ENCODE measurements around the gene NXNL1.
"Not testable (repeated sequence)": the region's sequence is repeated elsewhere in the genome, so short reads cannot be mapped to it uniquely, and the experiment has no call there.

The NXNL1 gene

GRCh38 chr19:17460372-17461230 lies at the start of gene NXNL1:
Gene NXNL1, minus strand, starts transcription at chr19:17460926. Its CDS starts 57 bp downstream, at chr19:17460869.
- no peak for DNase-seq

DNA sequence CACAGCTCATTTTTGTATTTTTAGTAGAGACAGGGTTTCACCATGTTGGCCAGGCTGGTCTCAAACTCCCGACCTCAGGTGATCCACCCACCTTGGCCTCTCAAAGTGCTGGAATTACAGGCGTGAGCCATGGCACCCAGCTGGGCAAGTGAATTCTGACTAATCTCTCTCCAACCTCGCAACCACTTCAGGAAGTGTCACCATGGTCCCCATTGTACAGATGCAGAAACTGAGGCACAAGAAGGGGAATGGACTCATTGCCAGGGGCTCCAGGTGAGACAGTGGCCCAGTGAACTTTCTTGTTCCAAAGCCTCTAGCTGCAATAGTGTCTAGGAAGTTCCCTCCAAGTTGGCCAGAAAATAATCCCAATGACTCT lies 47.8 kb upstream of the NXNL1 start:
- not testable (repeated sequence) for DNase-seq

DNA sequence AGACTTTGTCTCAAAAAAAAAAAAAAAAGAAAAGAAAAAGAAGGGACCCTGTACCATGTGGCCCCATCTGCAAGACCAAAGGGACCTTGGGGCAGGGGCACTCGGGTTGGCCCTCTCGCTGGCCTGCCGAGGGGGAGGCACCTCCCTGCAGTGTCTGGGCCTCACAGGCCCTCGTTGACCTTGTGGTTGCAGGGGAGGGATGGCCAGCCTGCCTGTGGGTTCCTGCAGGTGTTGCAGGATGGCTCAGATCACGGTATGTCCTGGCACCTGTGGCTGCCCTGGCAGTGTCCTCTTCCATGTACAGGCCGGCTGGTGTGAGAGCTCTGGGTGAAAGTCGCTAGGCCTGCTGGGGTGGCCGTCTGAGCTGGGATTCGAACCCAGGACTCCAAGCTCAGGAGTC lies 46.0 kb upstream of the NXNL1 start:
- no peak for DNase-seq

DNA sequence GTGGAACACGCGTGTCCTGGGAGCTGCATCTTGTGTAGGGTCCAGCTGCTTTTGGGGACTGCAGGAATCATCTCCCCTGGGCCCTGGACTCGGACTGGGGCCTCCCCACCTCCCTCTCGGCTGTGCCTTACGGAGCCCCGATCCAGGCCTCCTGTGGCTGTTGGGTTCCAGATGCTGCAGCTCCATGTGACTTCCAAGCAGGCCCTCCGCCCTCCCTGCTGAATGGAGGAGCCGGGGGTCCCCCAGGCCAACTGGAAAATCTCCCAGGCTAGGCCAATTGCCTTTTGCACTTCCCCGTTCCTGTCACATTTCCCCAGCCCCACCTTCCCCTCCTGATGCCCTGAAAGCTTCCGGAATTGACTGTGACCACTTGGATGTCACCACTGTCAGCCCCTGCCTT lies 44.5 kb upstream of the NXNL1 start:
- no peak for DNase-seq

DNA sequence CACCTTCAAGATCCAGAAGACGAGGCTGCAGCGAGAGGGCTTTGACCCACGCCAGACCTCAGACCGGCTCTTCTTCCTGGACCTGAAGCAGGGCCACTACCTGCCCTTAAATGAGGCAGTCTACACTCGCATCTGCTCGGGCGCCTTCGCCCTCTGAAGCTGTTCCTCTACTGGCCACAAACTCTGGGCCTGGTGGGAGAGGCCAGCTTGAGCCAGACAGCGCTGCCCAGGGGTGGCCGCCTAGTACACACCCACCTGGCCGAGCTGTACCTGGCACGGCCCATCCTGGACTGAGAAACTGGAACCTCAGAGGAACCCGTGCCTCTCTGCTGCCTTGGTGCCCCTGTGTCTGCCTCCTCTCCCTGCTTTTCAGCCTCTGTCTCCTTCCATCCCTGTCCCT lies 43.7 kb upstream of the NXNL1 start:
- no peak for DNase-seq

GRCh38 chr19:17504030-17504429 lies 43.3 kb upstream of the NXNL1 start:
- no peak for DNase-seq

DNA sequence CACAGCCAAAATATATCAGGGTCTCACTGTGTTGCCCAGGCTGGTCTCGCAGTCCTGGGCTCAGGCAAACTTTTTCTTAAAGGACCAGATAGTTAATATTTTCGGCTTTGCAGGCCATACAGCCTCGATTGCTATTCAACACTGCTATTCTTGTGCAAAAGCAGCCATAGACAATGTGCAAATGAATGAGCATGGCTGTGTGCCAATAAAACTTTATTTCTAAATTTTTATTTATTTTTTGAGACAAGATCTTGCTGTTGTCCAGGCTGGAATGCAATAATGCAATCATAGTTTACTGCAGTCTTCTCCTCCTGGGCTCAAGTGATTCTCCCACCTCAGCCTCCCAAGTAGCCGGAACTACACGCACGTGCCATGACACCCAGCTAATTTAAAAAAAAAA lies 42.5 kb upstream of the NXNL1 start:
- no peak for DNase-seq

DNA sequence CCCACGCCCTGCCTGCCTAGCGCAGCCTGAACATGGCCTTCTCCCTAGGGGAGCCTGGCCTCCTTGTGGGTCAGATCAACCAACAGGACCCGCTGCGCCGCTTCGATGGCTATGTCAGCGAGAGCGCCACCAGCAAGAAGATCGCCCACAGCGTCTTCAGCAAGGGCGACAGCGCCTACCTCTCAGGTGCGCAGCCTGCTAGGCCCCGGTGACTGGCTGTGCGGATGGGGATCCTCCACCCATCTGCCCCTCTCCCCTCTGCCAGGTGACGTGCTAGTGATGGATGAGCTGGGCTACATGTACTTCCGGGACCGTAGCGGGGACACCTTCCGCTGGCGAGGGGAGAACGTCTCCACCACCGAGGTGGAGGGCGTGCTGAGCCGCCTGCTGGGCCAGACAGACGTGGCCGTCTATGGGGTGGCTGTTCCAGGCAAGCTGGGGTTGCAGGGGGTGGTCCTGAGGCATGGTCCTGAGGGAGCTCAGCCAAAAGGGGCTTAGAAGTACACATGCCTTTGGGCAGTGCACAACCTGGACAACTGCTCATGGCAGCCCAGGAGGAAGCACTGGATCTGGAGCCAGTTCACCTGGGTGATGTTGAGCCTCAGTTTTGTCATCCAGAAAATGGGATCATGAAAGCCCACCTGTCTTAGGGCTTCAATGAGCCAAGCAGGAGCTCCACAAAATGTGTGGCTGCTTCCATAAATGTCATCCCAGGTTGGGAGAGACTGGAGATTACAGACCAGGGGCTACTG lies 39.9 kb upstream of the NXNL1 start:
- DNase-seq: no peak

GRCh38 chr19:17499648-17500446 lies 39.1 kb upstream of the NXNL1 start:
- DNase-seq: no peak

DNA sequence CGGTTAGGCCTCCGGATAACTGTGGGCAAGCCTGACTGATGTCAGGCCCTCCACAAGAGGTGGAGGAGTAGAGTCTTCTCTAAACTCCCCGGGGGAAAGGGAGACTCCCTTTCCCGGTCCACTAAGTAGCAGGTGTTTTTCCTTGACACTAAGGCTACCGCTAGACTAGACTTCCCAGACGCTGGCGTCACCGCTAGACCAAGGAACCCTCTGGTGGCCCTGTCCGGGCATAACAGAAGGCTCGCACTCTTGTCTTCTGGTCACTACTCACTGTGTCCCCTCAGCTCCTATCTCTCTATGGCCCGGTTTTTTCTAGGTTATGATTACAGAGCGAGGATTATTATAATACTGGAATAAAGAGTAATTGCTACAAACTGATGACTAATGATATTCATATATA lies 38.3 kb upstream of the NXNL1 start:
- DNase-seq: not testable (repeated sequence)

- DNase-seq: no peak
Observed at GRCh38 chr19:17497149-17497798, 36.5 kb upstream of the NXNL1 start.

DNA sequence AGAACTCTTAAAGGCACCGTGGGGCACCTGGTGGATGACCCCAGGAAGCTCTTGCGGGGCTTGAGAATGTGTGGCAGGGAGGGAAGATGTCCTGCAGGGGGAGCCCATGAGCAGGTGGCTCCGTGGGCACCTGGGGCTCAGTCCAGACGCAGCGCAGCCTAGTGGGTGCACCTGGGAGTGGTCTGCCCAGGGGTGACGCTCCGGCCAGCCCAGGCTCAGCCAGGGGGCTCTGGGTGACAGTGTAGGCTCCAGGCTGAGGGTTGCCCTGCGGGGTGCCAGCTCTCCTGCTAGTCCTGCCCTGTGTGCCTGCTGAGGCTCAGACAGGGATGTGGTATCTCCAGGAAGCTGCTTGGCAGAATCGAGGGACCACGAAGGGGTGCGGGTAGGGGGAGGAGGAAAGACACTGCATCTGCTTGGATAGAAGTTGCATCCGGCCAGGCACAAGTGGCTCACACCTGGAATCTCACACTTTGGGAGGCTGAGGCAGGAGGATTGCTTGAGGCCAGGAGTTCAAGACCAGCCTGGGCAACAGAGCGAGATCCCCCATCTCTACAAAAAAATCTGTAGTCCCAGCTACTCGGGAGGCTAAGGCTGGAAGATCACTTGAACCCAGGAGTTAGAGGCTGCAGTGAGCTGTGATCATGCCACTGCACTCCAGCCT lies 35.7 kb upstream of the NXNL1 start:
- peak in 1 of 2 experiments; percentile 75 for DNase-seq

DNA sequence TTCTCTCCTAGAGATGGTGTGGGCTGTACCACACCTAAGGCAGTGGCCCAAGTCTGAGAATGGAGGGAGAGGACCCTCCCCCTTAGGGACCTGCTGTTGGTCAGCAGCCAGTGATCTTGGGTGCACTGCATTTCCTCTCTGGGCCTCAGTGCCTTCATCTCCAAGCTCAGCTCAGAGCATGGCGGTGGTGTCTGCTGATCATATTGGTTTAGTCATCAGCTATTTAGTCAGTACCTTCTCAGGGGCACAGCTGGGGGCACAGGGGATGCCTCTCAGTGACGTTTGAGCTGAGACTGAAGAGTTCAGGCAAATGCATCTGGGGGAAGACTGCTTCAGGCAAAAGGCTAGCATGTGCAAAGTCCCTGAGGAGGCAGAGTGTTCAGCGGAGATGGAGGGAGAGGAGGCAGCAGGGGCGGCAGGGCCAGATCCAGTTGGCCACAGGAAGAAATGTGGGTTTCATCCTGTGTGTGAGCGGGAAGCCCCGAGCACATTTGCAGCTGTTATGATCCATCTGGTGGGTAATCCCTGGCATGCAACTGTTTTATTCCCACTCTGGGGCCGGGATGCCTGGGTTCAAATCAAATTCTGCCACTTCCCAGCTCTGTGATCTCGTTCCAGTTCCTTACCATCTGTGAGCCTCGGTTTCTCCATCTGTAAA lies 35.0 kb upstream of the NXNL1 start:
- no peak for DNase-seq

DNA sequence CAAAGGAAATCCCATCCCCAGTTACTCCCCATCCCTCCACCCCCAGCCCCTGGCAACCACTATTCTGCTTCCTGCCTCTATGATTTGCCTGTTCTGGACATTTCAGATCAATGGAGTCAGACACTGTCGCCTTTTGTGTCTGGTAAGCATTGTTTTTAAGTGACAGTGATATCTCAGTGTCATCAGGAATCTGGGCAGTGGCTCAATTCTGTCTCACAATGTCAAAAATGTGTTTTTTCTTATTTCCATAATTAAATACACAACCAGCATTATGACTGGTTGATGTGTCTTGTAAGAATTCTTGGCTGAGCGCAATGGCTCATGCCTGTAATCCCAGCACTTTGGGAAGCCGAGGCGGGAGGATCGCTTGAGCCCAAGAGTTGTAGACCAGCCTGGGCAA lies 30.6 kb upstream of the NXNL1 start:
- no peak for DNase-seq

GRCh38 chr19:17490411-17490810 lies 29.7 kb upstream of the NXNL1 start:
- no peak for DNase-seq

DNA sequence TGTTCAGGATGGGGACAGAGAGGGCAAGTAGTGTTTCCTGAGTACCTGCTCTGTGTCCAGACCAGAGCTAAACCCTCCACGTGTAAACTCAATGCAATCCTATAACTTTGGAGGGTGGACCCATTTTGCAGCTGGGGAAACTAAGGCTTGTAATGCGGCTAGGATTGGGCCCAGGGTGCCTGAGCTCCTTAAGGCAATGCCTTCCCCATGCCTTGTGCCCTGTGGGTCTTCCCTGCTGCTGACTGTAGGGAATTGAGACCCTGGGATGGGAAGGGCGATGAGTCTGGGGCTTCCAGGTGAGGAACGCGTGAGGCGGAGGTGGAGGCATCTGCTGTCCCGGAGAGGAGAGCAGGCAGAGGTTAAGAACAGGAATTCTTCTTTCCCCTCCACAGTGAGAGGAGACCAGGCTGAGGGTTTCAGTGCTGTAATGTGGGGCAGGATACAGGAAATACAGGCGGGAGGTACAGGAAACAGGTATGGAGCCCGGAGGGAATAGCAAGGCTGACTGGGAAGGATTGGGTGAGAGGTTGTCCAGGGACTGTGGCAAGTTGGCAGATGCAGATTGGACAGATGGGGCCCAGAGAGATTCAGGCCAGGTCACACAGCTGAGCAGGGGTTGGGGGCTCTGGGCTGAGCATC lies 28.8 kb upstream of the NXNL1 start:
- DNase-seq: no peak

- peak in 1 of 2 experiments; percentile 46 for DNase-seq
Observed at GRCh38 chr19:17488593-17489391, 28.1 kb upstream of the NXNL1 start.

GRCh38 chr19:17487284-17488121 lies 26.8 kb upstream of the NXNL1 start:
- no peak for DNase-seq

GRCh38 chr19:17486545-17487240 lies 26.0 kb upstream of the NXNL1 start:
- DNase-seq: no peak
